ENCODE results near the gene MRPL43.

- TF ChIP-seq CTCF (conservative IDR thresholded peaks at IDR 0.05; ENCODE audit: low read length): no peak
- TF ChIP-seq EZH2phosphoT487 (IDR thresholded peaks at IDR 0.05; ENCODE audit: borderline replicate concordance): no peak
Measured at GRCh38 chr10:101000127-101000914, 13.0 kb upstream of the MRPL43 start.
